Heart right ventricle (tissue), 16 donors: Measurements from ENCODE around the gene SLC25A21. TPM values are rescaled to one million over a fixed set of nuclear protein-coding genes. Genes with fewer than 3 reads are reported as not detected.

Experiments
- ATAC-seq, 8 donors: fragments of 200-7000 bp; cut with Tn5 transposase; one replicate each; pipeline ENCODE4 v1.9.1; 2020; ENCODE audit warnings: mild to moderate bottlenecking in 8 of 8, moderate library complexity in 8 of 8, moderate number of reproducible peaks in 1 of 8
- DNase-seq, 2 donors: peaks; one replicate each; pipeline ENCODE4 v3.0.0-alpha.2; 2020
- H3K27ac ChIP-seq, 10 donors: fragments of 200-600 bp; sonication (generic) in 2 of 10; one replicate each; pipeline versions ENCODE4 v1.5.0 to v1.8.0; 2020 to 2022; ENCODE audit warnings: mild to moderate bottlenecking in 3 of 10
- H3K27me3 ChIP-seq, 7 donors: fragments of 200-600 bp; one replicate each; pipeline ENCODE4 v1.8.0; 2021 to 2022; ENCODE audit warnings: mild to moderate bottlenecking in 2 of 7
- H3K36me3 ChIP-seq, 9 donors: fragments of 200-600 bp; sonication (generic) in 1 of 9; one replicate each; pipeline versions ENCODE4 v1.5.0 to v1.8.0; 2020 to 2022; ENCODE audit warnings: mild to moderate bottlenecking in 2 of 9
- H3K4me1 ChIP-seq, 9 donors: fragments of 200-600 bp; sonication (generic) in 1 of 9; one replicate each; pipeline versions ENCODE4 v1.5.0 to v1.8.0; 2020 to 2022; ENCODE audit warnings: mild to moderate bottlenecking in 4 of 9
- H3K4me3 ChIP-seq, 10 donors: fragments of 200-600 bp; sonication (generic) in 2 of 10; one replicate each; pipeline versions ENCODE4 v1.5.0 to v1.8.0; 2020 to 2022; ENCODE audit warnings: mild to moderate bottlenecking in 7 of 10, moderate library complexity in 2 of 10
- H3K9me3 ChIP-seq, 11 donors: fragments of 200-600 bp in 10 of 11; sonication (generic) in 2 of 11; one replicate each; pipeline versions ENCODE4 v1.5.0 to v1.8.0; 2013 to 2022; ENCODE audit warnings: mild to moderate bottlenecking in 2 of 11, control low read depth in 1 of 11, moderate library complexity in 1 of 11
- CTCF ChIP-seq, 9 donors: fragments of 200-600 bp; sonication (generic) in 2 of 9; IDR thresholded peaks; one replicate each; pipeline versions ENCODE4 v1.5.0 to v1.8.0; 2021 to 2022; ENCODE audit warnings: antibody characterized with exemption in 9 of 9, mild to moderate bottlenecking in 5 of 9, moderate library complexity in 1 of 9
- WGBS, 2 donors: extraction: QIAGEN DNeasy Blood & Tissue Kit; methylation state at CpG; one replicate each; pipeline ENCODE4 v1.1.7; 2013; ENCODE audit warnings: inconsistent platforms in 1 of 2; 5-methylcytosine and 5-hydroxymethylcytosine counted together
- intact Hi-C, 10 donors: fragments of 100-400 bp; cut with DNase I; formaldehyde crosslinking; loops; one replicate each; pipeline versions ENCODE4 v1.11.1 to v1.14.2; 2022
- polyA plus RNA-seq, 2 donors: library from polyadenylated mRNA; stranded (reverse); fragments of 200-250 nt; gene quantifications; one replicate each; pipeline ENCODE4 v1.2.3, GENCODE V29; 2013
- total RNA-seq, 10 donors: library from RNA; stranded (reverse); fragmentation: NEBNext Ultra II Directional in 3 of 10; extraction: Animal tissue kit (Norgen Biotek cat#: 25700) in 3 of 10; gene quantifications; one replicate each; pipeline versions ENCODE4 v1.2.1 to v1.2.4, GENCODE V29; 2021 to 2023
- donor health status: Arrhythmogenic right ventricular cardiomyopathy.
- donor health status: ischemic (EF 13 %, LVEDD 7.1; RV severe dilation, severe dysfunction).
- donor health status: healthy with polysubstance abuse.
- donor health status: DM: no; HTN: yes; CAD: no.
- donor health status: DM: no; HTN: no; CAD: no.
- donor health status: ischemic (EF 25% LVEDD 6.9; RV normal size, moderate dysfunction).
- donor health status: ischemic (EF 25% LVEDD 5.7; RV mildly dilated, moderate dysfunction).
- donor health status: healthy.
- donor health status: DM: yes; HTN: yes; CAD: no.
- donor health status: Ischemic cardiomyopathy.
- donor health status: ischemic (EF 35%, LVEDD 5.7; RV mildly dilated, moderate dysfunction).
- donor health status: nonischemic (EF 11% LVEDD 7.7; RV severe dilation, severe dysfunction).
- donor health status: DM: yes; HTN: yes; CAD: no.
- donor health status: PGD.
- donor health status: ischemic (EF 29% LVEDD 5.4; RV normal size, mild dysfunction).
- donor health status: nonischemic (EF 23%, LVEDD 6.1; RV moderate dilation, normal function).

Gene SLC25A21
- total and polyA plus RNA-seq, 12 donors: 0.08 to 1.3 (median 0.34) TPM

GRCh38 chr14:36955376-36955775, 217.0 kb downstream of the SLC25A21 start:
- H3K27me3 ChIP-seq: no peaks in the 10 kb centered on the region
- H3K27ac ChIP-seq: no peak overlapping the region
- no peaks in the 10 kb centered on the region for H3K4me1 ChIP-seq
- H3K9me3 ChIP-seq: no peaks in the 10 kb centered on the region
- no peak for TF ChIP-seq CTCF (IDR thresholded peaks at IDR 0.05)
- no peak for ATAC-seq
- intact Hi-C loops: no loop called here
- DNase-seq: no peak
- H3K36me3 ChIP-seq: no peaks in the 10 kb centered on the region
- no peak overlapping the region for H3K4me3 ChIP-seq

GRCh38 chr14:36952689-36953088, 219.7 kb downstream of the SLC25A21 start:
- Histone ChIP-seq H3K4me1 (no peaks in the 10 kb centered on the region), H3K27ac (no peak overlapping the region), H3K36me3 (no peaks in the 10 kb centered on the region), H3K4me3 (no peak overlapping the region), H3K27me3 (peaks cover 0 to 3% (median 0%) of the 10 kb centered on the region in 7 donors), H3K9me3 (no peaks in the 10 kb centered on the region)
- no peak for TF ChIP-seq CTCF (IDR thresholded peaks at IDR 0.05)
- 87% methylated on average over 3 of the region's 3 CpGs for WGBS, 2 donors
- no peak for DNase-seq
- intact Hi-C loops: no loop called here
- ATAC-seq: no peak

- peaks cover 0 to 4% (median 0%) of the 10 kb centered on the region in 7 donors for H3K27me3 ChIP-seq
- no peaks in the 10 kb centered on the region for H3K9me3 ChIP-seq
- no peaks in the 10 kb centered on the region for H3K4me1 ChIP-seq
- 79 to 86% methylated on average over 2 of the region's 2 CpGs for WGBS, 2 donors
- no peak for ATAC-seq
- no peak for DNase-seq
- TF ChIP-seq CTCF (IDR thresholded peaks at IDR 0.05): no peak
- no peak overlapping the region for H3K4me3 ChIP-seq
- H3K36me3 ChIP-seq: no peaks in the 10 kb centered on the region
- no peak overlapping the region for H3K27ac ChIP-seq
- intact Hi-C loops: no loop called here
These were observed 221.0 kb downstream of the SLC25A21 start for GRCh38 chr14:36951380-36951911.

- 84 to 88% methylated on average over 1 of the region's 1 CpG for WGBS, 2 donors
- H3K9me3 ChIP-seq: no peaks in the 10 kb centered on the region
- H3K27me3 ChIP-seq: peaks cover 0 to 5% (median 0%) of the 10 kb centered on the region in 7 donors
- H3K27ac ChIP-seq: no peak overlapping the region
- no peak for TF ChIP-seq CTCF (IDR thresholded peaks at IDR 0.05)
- no peak for ATAC-seq
- no peak for DNase-seq
- no peaks in the 10 kb centered on the region for H3K36me3 ChIP-seq
- intact Hi-C loops: no loop called here
- H3K4me1 ChIP-seq: no peaks in the 10 kb centered on the region
- H3K4me3 ChIP-seq: no peak overlapping the region
These were observed 221.6 kb downstream of the SLC25A21 start for GRCh38 chr14:36950812-36951211.
